Ecto neural progenitor cell (in vitro differentiated cells): ENCODE measurements around the gene SMAD3.
A peak's percentile ranks its signal among the peaks of the same experiment; 100 is the strongest.

Experiments
- DNase-seq: peaks from one replicate; pipeline ENCODE4 v3.0.0-alpha.2; 2018; ENCODE audit warnings: low spot score

Gene SMAD3

GRCh38 chr15:67184208-67184925 is 119.0 kb downstream of the SMAD3 start:
- peak; percentile 29 for DNase-seq

DNA sequence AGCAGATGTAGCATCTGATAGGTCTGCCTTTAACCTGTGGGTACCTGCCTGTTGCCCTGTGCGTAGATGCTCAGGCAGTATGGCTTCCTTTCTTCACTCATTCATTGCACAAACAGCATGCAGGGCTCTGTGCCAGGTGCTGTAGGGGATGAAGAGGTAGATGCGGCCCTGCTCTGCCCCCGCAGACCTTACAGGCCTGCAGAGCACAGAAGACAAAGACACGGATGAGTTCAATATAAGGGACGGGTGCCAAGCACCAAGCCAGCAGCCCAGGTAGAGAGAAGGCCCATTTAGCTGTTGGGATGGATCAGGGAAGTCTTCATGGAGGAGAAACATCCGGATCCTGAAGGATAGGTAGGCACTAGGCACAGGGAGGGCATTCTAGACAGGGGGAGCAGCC is 119.6 kb downstream of the SMAD3 start:
- peak; percentile 10 for DNase-seq

DNA sequence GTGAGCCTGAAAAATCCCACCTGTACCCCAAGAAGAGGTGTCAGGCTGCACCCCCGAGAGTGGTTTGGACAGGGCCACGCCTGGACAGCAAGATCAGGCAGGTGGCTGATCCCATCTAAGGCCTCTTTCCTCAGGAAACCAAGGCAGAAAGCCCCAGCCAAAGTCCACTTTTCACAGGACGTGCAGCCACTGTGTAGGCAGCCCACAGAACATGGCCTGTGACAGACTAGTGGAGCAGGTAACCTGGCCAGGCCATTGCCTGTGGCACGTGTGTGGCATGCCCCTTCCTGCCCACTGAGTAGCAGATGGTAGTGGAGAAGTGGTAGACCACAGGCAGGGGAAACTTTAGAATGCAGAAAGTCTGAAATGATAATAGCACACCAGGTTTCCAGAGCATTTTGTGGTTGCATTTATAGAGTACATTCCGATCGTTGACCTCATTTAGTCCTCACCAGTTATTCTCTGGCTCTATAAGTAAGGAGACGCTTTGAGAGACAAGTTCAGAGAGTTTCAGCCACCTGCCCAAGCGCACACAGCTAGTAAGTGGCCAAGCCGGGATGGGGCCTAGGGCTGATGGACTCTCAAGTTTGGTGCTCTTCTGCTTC is 120.3 kb downstream of the SMAD3 start:
- peak; percentile 31 for DNase-seq

GRCh38 chr15:67186226-67186649 is 120.8 kb downstream of the SMAD3 start:
- peak; percentile 29 for DNase-seq

- DNase-seq = peak; percentile 16
These were observed 121.3 kb downstream of the SMAD3 start for GRCh38 chr15:67186688-67187087.

DNA sequence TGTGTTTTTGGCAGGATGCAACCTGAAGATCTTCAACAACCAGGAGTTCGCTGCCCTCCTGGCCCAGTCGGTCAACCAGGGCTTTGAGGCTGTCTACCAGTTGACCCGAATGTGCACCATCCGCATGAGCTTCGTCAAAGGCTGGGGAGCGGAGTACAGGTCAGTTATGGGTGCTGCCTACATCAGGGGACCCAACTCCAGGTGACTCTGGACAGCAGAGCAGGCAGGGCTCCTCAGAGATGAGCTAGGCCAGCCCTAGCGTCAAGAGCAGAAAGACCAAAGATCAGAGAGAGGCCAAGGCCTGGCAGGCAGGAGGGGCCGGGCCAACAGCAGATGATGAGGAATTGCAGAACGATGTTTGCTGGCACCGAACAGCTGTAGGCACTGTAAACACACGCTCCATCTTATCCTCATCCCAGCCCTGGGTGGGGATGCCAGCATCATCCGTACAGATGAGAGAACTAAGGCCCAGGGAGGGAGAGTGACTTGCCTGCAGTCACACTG is 122.0 kb downstream of the SMAD3 start:
- DNase-seq = no peak

- DNase-seq = no peak
These were observed 123.3 kb downstream of the SMAD3 start for GRCh38 chr15:67188551-67189218.

DNA sequence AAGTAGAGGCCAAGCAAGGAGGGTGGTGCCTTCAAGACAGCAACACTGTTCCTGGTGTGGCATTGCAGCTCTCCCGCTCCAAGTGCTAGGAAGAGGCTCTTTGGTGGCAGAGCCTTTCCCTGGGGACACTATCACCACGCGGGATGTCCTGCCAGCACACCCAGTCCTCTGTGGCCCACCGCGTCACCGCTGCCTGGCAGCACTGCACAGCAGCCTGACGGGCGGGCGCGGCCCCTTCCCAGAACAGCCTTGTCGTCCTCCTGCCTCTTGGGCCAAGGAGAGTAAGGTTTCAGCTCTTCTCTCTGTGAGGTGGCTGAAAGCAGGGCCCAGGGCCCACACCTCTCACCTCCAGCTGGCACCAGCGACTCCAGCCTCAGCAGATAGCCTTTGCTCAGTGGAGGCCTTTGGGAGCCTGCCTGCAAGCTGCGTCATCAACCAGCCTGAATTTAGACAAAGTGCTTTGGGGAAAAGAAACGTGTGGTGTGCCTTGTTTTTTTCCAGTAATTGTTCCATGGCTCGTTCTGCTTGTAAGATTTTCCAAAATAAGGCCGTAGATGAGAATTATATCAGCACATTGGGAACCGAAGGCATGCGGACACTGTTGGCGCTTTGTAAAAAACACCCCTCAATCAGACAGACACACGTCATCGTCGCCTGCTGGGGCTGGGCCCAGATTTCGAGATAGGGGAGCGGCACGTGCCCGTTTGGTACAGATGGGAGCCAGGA is 124.1 kb downstream of the SMAD3 start:
- DNase-seq = no peak

DNA sequence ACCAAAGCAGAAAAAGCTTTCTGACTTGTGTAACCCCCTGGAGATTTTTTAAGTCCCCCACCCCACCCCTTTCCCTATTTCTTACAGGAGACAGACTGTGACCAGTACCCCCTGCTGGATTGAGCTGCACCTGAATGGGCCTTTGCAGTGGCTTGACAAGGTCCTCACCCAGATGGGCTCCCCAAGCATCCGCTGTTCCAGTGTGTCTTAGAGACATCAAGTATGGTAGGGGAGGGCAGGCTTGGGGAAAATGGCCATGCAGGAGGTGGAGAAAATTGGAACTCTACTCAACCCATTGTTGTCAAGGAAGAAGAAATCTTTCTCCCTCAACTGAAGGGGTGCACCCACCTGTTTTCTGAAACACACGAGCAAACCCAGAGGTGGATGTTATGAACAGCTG is 124.9 kb downstream of the SMAD3 start:
- DNase-seq = no peak

GRCh38 chr15:67190813-67191212 is 125.4 kb downstream of the SMAD3 start:
- no peak for DNase-seq

GRCh38 chr15:67192185-67192820 is 126.9 kb downstream of the SMAD3 start:
- DNase-seq = no peak

GRCh38 chr15:67193223-67193990 is 128.0 kb downstream of the SMAD3 start:
- DNase-seq = no peak

DNA sequence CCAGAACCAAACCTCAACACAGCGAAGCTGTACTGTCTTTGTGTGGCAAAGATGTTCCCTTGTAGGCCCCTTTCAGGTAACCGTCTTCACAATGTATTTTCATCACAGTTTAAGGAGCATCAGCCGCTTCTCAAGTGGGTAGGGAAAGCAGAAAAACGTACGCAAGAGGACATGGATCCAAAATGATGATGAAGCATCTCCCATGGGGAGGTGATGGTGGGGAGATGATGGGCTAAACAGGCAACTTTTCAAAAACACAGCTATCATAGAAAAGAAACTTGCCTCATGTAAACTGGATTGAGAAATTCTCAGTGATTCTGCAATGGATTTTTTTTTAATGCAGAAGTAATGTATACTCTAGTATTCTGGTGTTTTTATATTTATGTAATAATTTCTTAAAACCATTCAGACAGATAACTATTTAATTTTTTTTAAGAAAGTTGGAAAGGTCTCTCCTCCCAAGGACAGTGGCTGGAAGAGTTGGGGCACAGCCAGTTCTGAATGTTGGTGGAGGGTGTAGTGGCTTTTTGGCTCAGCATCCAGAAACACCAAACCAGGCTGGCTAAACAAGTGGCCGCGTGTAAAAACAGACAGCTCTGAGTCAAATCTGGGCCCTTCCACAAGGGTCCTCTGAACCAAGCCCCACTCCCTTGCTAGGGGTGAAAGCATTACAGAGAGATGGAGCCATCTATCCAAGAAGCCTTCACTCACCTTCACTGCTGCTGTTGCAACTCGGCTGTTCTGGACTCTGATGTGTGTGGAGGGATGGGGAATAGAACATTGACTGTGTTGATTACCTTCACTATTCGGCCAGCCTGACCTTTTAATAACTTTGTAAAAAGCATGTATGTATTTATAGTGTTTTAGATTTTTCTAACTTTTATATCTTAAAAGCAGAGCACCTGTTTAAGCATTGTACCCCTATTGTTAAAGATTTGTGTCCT is 129.0 kb downstream of the SMAD3 start:
- DNase-seq = no peak

DNA sequence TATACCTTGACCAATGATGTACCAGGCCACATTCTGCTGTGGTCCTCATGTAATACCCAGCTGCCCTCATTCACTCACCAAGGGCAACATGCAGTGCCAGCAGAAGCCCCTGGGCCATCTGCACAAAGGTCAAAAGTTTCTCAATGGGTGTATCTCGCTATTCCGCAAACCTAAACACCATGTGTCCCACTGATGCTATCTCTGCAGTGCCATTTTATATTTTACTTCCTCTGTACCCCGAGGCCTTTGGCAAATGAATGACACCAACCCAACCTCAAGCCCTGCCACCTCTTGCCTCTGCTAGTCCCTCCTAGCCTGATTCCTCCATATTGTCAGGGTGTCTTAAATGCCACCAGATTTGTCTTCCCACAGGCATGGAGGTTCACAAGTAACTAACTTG is 129.9 kb downstream of the SMAD3 start:
- no peak for DNase-seq

DNA sequence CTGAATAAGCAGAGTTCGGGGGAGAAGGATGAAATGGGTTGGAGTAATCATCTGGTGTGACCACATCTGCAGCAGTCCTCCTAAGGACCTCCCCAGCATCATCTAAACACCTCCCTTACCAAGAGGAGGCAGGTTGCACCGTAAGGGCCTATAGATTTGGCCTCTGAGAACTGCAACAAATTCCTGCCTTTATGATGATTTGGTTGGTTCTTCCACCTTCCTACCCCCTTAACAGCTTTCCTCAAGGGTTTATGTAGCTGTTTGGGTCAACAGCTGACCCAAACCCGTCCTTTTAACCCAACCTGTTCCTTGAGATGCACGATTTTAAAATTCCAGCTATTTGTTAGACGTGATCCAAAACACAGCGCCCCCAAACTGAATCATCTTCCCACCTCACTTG is 130.8 kb downstream of the SMAD3 start:
- no peak for DNase-seq

- DNase-seq = no peak
These were observed 131.4 kb downstream of the SMAD3 start for GRCh38 chr15:67196672-67197363.

DNA sequence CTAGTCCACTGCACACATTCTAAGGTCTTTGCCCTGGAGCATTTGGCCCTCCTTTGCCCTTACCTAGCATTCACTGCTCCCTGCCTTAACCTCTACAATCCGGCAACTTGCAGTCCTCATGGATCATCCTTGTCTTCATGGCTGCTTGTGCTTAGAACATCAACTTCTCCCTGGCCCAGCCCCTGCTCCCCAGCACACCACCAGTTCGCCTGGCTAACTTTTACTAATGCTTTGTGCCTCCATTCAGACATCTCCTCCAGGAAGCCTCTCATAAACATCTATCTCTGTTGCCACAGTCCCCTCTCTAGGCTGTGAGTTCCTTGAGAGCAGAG is 131.9 kb downstream of the SMAD3 start:
- DNase-seq = no peak

DNA sequence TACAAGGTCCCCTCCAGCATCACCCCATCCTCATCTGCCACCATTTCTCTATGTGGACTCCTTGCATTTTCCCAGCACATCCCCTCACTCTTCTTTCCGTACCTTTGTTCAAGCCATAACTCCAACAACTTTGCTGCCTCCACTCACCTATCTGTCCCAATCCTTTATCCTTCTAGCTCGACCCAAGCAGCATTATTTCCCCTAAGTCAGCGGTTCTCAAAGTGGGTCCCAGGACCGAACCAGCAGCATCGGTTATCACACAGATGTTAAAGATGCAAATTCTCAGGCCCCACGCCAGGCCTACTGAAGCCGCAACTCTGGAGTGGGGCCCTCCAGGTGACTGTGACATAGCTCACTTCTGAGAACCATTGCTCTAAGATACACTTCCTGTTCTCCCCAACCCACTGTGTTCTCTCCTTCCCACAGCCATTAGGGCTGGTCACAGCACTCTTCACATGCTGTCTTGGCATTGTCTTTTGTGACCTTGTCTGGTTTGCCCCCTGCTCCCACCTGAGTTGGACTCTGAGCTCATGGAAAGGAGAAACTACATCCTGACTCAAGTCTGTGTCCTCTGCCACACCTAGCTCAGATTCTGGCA is 132.9 kb downstream of the SMAD3 start:
- DNase-seq = no peak

- DNase-seq = no peak
These were observed 134.0 kb downstream of the SMAD3 start for GRCh38 chr15:67199391-67199790.
